Breast epithelium (tissue), 4 donors: ENCODE results near the gene RNASE8. TPM values are rescaled to one million over a fixed set of nuclear protein-coding genes. Genes with fewer than 3 reads are reported as not detected.

Experiments used
- DNase-seq, 2 donors: peaks; one replicate each; pipeline ENCODE4 v3.0.0-alpha.2; 2019; ENCODE audit warnings: low spot score in 2 of 2
- H3K27ac ChIP-seq, 2 donors: fragments of 200-600 bp; sonication (generic) in 1 of 2; one replicate each; pipeline ENCODE4 v1.5.1; 2016 to 2019; ENCODE audit warnings: mild to moderate bottlenecking in 1 of 2
- H3K27me3 ChIP-seq, 2 donors: fragments of 200-600 bp; sonication (generic) in 1 of 2; one replicate each; pipeline versions ENCODE4 v1.5.1 to v1.6.0; 2017 to 2019; ENCODE audit warnings: control low read depth in 1 of 2, mild to moderate bottlenecking in 1 of 2
- H3K36me3 ChIP-seq: fragments of 200-600 bp; one replicate; pipeline ENCODE4 v1.5.1; 2019
- H3K4me1 ChIP-seq, 2 donors: fragments of 200-600 bp; sonication (generic); one replicate each; pipeline ENCODE4 v1.5.1; 2016 to 2019; ENCODE audit warnings: control low read depth in 1 of 2
- H3K4me3 ChIP-seq, 3 donors: fragments of 200-600 bp; sonication (generic); 1 replicate in 2 of 3; 2 replicates in 1 of 3; pipeline ENCODE4 v1.5.1; 2016 to 2019; ENCODE audit warnings: mild to moderate bottlenecking in 3 of 3, moderate library complexity in 2 of 3
- H3K9me3 ChIP-seq, 2 donors: fragments of 200-600 bp; sonication (generic) in 1 of 2; one replicate each; pipeline ENCODE4 v1.5.1; 2016 to 2019; ENCODE audit warnings: control low read depth in 1 of 2
- POLR2A ChIP-seq: fragments of 450-650 bp; IDR thresholded peaks from one replicate; pipeline ENCODE4 v1.6.1; 2016; ENCODE audit warnings: antibody characterized with exemption, mild to moderate bottlenecking, moderate library complexity
- POLR2AphosphoS5 ChIP-seq, 3 donors: sonication (generic); formaldehyde crosslinking; IDR thresholded peaks; one replicate each; pipeline ENCODE4 v1.6.1; 2017; ENCODE audit warnings: antibody characterized with exemption in 3 of 3
- intact Hi-C: fragments of 100-400 bp; cut with DNase I; formaldehyde crosslinking; loops from one replicate; pipeline ENCODE4 v1.15.1; 2023; ENCODE audit warnings: low total_unique reads
- total RNA-seq, 3 donors: library from RNA; depleted of rRNA; stranded (reverse); fragments of >200 nt; gene quantifications; one replicate each; pipeline ENCODE4 v1.1.0, GENCODE V29; 2016
- TF ChIP-seq, protein P1 (sequence below), 3 donors: fragments of 450-650 bp; IDR thresholded peaks; one replicate each; pipeline ENCODE4 v1.5.1; 2016 to 2017; ENCODE audit warnings: antibody characterized with exemption in 3 of 3, mild to moderate bottlenecking in 3 of 3, moderate library complexity in 3 of 3

RNASE8 gene
- total RNA-seq, 3 donors from 2014 or later, result not detected

DNA sequence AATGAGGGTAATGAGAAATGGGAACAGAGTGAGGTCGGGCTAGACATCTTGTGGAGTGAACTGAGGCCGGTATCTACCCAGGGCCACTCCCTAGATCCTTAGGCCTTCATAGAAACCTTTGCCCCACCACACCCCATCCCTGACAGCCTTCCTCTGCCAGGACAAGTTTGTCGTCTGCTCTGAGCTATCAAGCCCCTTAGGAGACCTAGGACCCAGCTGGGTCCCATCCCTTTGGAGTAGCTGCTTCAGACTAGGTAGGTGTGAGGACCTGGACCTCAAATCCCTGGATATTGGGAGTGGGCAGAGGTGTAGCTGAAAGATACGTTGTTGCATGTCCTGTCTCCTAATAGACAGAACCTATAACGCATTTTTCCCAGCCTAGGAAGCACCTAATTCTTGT is 43.3 kb downstream of the RNASE8 start, which contains the start of gene TMEM253:
TSS of gene TMEM253 (plus strand) at position 136 of the 400 bp plus-strand sequence. CDS start 278 bp downstream, outside the sequence.
- Histone ChIP-seq H3K27me3 (no peaks in the 10 kb centered on the region), H3K9me3 (no peaks in the 10 kb centered on the region), H3K36me3 (no peaks in the 10 kb centered on the region), H3K4me3 (no peak within 1 kb of the TSS), H3K4me1 (peaks cover 0 to 15% of the 10 kb centered on the region in 2 donors), H3K27ac (peak within 1 kb of the TSS; percentile 94 to 98)
- no peak for DNase-seq
- intact Hi-C loops, result no loop called here
- TF ChIP-seq POLR2A (no peak), POLR2AphosphoS5 (IDR thresholded peaks at IDR 0.05) (no peak)
- TF ChIP-seq, protein P1, sequence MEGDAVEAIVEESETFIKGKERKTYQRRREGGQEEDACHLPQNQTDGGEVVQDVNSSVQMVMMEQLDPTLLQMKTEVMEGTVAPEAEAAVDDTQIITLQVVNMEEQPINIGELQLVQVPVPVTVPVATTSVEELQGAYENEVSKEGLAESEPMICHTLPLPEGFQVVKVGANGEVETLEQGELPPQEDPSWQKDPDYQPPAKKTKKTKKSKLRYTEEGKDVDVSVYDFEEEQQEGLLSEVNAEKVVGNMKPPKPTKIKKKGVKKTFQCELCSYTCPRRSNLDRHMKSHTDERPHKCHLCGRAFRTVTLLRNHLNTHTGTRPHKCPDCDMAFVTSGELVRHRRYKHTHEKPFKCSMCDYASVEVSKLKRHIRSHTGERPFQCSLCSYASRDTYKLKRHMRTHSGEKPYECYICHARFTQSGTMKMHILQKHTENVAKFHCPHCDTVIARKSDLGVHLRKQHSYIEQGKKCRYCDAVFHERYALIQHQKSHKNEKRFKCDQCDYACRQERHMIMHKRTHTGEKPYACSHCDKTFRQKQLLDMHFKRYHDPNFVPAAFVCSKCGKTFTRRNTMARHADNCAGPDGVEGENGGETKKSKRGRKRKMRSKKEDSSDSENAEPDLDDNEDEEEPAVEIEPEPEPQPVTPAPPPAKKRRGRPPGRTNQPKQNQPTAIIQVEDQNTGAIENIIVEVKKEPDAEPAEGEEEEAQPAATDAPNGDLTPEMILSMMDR (IDR thresholded peaks at IDR 0.05), result no peak

DNA sequence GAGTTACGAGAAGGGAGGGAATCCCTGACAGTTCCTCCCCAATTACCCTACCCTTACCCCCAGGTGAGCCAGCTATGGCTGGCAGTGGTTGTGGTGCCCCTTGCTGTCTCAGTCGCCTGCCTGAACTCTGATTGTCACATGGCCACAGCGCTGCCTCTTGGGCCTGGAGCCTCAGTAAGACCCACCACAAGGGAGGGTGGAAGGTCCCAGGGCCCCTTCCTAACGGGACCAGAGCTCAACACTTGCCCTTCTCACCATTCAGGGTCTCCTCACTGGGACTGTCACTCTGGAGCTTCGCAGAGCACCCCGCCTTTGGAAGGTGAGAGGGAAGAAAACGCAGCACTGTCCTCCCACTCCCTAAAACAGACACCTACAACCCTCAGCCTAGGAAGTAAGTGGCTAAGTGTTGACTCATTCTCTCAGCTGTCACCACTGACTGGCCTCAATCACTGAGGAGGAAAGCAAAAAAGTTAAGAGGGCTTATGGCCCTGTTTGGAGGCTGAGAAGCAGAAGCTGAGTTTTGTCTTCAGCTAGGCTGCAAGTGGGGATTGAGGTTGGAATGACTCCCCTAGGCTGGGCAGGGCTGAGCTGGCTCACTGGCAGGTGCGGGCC is 44.3 kb downstream of the RNASE8 start:
- Histone ChIP-seq H3K4me3 (no peak overlapping the region), H3K36me3 (no peaks in the 10 kb centered on the region), H3K4me1 (peaks cover 6 to 22% of the 10 kb centered on the region in 2 donors), H3K27ac (no peak overlapping the region), H3K9me3 (no peaks in the 10 kb centered on the region), H3K27me3 (no peaks in the 10 kb centered on the region)
- DNase-seq, result peak in 1 of 2 donors; percentile 14
- TF ChIP-seq POLR2AphosphoS5 (IDR thresholded peaks at IDR 0.05) (no peak), POLR2A (no peak)
- TF ChIP-seq, protein P1 (IDR thresholded peaks at IDR 0.05), result no peak
- intact Hi-C loops, result no loop called here

GRCh38 chr14:21102521-21103410 is 45.1 kb downstream of the RNASE8 start:
- intact Hi-C loops, result no loop called here
- Histone ChIP-seq H3K27ac (peak overlapping the region; percentile 98 to 99), H3K27me3 (no peaks in the 10 kb centered on the region), H3K4me3 (peak overlapping the region; percentile 64 to 86 (median 73)), H3K9me3 (no peaks in the 10 kb centered on the region), H3K36me3 (no peaks in the 10 kb centered on the region), H3K4me1 (peaks cover 8 to 22% of the 10 kb centered on the region in 2 donors)
- no peak for TF ChIP-seq POLR2A
- TF ChIP-seq POLR2AphosphoS5 (IDR thresholded peaks at IDR 0.05), result no peak
- TF ChIP-seq, protein P1 (IDR thresholded peaks at IDR 0.05), result no peak
- peak in 1 of 2 donors; percentile 11 for DNase-seq

- peaks cover 8 to 22% of the 10 kb centered on the region in 2 donors for H3K4me1 ChIP-seq
- no peaks in the 10 kb centered on the region for H3K9me3 ChIP-seq
- DNase-seq, result no peak
- peak overlapping the region; percentile 98 to 99 for H3K27ac ChIP-seq
- TF ChIP-seq POLR2AphosphoS5 (IDR thresholded peaks at IDR 0.05) (no peak), POLR2A (no peak)
- TF ChIP-seq, protein P1 (IDR thresholded peaks at IDR 0.05), result no peak
- H3K4me3 ChIP-seq, result peak overlapping the region; percentile 64 to 86 (median 73)
- intact Hi-C loops, result no loop called here
- H3K27me3 ChIP-seq, result no peaks in the 10 kb centered on the region
- no peaks in the 10 kb centered on the region for H3K36me3 ChIP-seq
Measured at GRCh38 chr14:21103411-21103709, 45.7 kb downstream of the RNASE8 start.
